Activated CD4-positive, alpha-beta T cell treated with anti-CD3 and anti-CD28 coated beads, Interleukin-2, amount 10 ng/mL, durations not matched to agents 7 days and 5 days (primary cell): Measurements from ENCODE around the gene KAT8. TPM values are rescaled to one million over a fixed set of nuclear protein-coding genes. Genes with fewer than 3 reads are reported as not detected.

ENCODE experiments used
- CTCF ChIA-PET: fragments of 350-600 bp; sonication (Branson Sonifier 250); formaldehyde crosslinking; loops from one replicate; lab custom pipeline; 2021; ENCODE audit warnings: antibody characterized with exemption; lab: Charles Lee
- POLR2A ChIA-PET: fragments of 350-600 bp; sonication (Branson Sonifier 250); formaldehyde crosslinking; loops from one replicate; lab custom pipeline; 2021; ENCODE audit warnings: antibody characterized with exemption; lab: Charles Lee
- DNase-seq: peaks from one replicate; pipeline ENCODE4 v3.0.0-alpha.2; 2020
- H3K27ac Mint-ChIP-seq: one replicate; pipeline ENCODE4 v1.8.0; 2021; ENCODE audit warnings: mild to moderate bottlenecking, moderate library complexity, mixed read lengths
- H3K27me3 Mint-ChIP-seq: one replicate; pipeline ENCODE4 v1.8.0; 2021; ENCODE audit warnings: mixed read lengths
- H3K36me3 Mint-ChIP-seq: one replicate; pipeline ENCODE4 v1.8.0; 2021; ENCODE audit warnings: low read depth, mixed read lengths
- H3K4me1 Mint-ChIP-seq: one replicate; pipeline ENCODE4 v1.8.0; 2021; ENCODE audit warnings: mixed read lengths
- H3K4me3 Mint-ChIP-seq: one replicate; pipeline ENCODE4 v1.8.0; 2021; ENCODE audit warnings: mild to moderate bottlenecking, moderate library complexity, mixed read lengths
- H3K9me3 Mint-ChIP-seq: one replicate; pipeline ENCODE4 v1.8.0; 2021; ENCODE audit warnings: mixed read lengths
- total RNA-seq, 2 experiments: library from RNA; stranded (reverse); gene quantifications; one replicate each; pipeline ENCODE4 v1.2.3, GENCODE V29; 2021

KAT8 gene
- total RNA-seq: 10 to 100 TPM; 63.4 to 67.7 TPM

- H3K27me3 Mint-ChIP-seq: no peaks in the 10 kb centered on the region
- ChIA-PET CTCF (interaction anchor here (0.5 to 3.1 kb wide), 16 partner anchors 10 to 325 kb away, joined by 3 to 33 read pairs (median 3); partner anchors contain the start of gene ZNF843), POLR2A (interaction anchor here (0.6 to 1.4 kb wide), 7 partner anchors 10 to 315 kb away, joined by 3 to 5 read pairs (median 3); partner anchors contain the start of genes BCKDK, FUS, ZNF646 and ZNF668)
- H3K27ac Mint-ChIP-seq: peak within 1 kb of the TSS; percentile 93
- no peaks in the 10 kb centered on the region for H3K9me3 Mint-ChIP-seq
- peak within 1 kb of the TSS; percentile 80 for H3K4me3 Mint-ChIP-seq
- H3K4me1 Mint-ChIP-seq: peaks cover 34% of the 10 kb centered on the region
- H3K36me3 Mint-ChIP-seq: peaks cover 22% of the 10 kb centered on the region
- DNase-seq: peak; percentile 99
These were observed at the start of gene KAT8 for GRCh38 chr16:31117384-31118222. Gene KAT8 (plus strand): TSS chr16:31117664. CDS start chr16:31117682, 18 bp downstream.

GRCh38 chr16:31071861-31072260 is 45.6 kb upstream of the KAT8 start:
- POLR2A ChIA-PET: no interaction called here
- H3K4me3 Mint-ChIP-seq: peak overlapping the region; percentile 88
- no peak for DNase-seq
- H3K9me3 Mint-ChIP-seq: no peaks in the 10 kb centered on the region
- H3K36me3 Mint-ChIP-seq: peaks cover 5% of the 10 kb centered on the region
- H3K27me3 Mint-ChIP-seq: no peaks in the 10 kb centered on the region
- peak overlapping the region; percentile 93 for H3K27ac Mint-ChIP-seq
- CTCF ChIA-PET: interaction anchor here (0.6 to 1.6 kb wide), 5 partner anchors 9 to 243 kb away, joined by 3 to 5 read pairs (median 4); no protein-coding TSS in a partner anchor
- H3K4me1 Mint-ChIP-seq: peaks cover 37% of the 10 kb centered on the region

DNA sequence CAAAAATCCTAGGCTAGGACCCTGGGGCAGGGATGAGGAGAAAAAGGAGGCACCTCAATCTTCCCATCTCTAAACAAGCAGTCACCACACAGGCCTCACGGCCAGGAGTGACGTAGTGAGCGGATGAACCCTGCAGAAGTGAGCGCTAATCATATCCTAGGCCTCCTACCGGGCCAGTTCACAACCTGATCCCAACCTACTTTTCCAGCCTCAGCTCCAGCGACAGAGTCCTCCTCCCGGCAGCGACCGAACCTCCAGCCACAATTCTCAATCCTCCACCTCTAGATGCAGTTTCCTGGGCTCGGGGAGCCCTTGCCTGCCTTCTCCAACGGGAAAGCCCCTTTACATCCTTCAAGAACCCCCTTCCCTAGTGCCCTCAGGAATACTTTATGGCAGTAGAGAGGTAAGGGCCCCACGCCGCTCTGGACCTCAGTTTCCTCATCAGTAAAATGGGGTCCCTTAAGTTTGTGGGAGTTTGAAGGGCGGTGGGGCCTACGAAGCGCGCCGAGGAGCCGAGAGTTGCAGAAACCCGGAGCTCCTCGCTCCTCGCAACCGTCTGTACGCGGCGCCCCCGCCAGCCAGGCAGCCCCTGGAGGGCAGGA is 44.8 kb upstream of the KAT8 start:
- Mint-ChIP-seq H3K4me1 (peaks cover 34% of the 10 kb centered on the region), H3K36me3 (peaks cover 12% of the 10 kb centered on the region), H3K4me3 (peak overlapping the region; percentile 88)

GRCh38 chr16:31073142-31073969 is 44.1 kb upstream of the KAT8 start:
- peaks cover 31% of the 10 kb centered on the region for H3K4me1 Mint-ChIP-seq
- peak overlapping the region; percentile 94 for H3K27ac Mint-ChIP-seq

More for the DNA sequence above, 44.8 kb upstream of the KAT8 start:
- Mint-ChIP-seq H3K27me3 (no peaks in the 10 kb centered on the region), H3K27ac (peak overlapping the region; percentile 93), H3K9me3 (no peaks in the 10 kb centered on the region)
- POLR2A ChIA-PET: interaction anchor here (0.6 kb wide), 2 partner anchors 27 to 39 kb away, joined by 3 read pairs; partner anchors contain the start of gene STX4
- CTCF ChIA-PET: interaction anchor here (0.6 to 1.7 kb wide), 6 partner anchors 17 to 242 kb away, joined by 3 to 13 read pairs (median 4); partner anchors contain the start of genes HSD3B7 and VKORC1
- peak; percentile 41 for DNase-seq

GRCh38 chr16:31073970-31074813 is 43.3 kb upstream of the KAT8 start, which contains the start of the genes ZNF646 and ZNF668:
Gene ZNF646 (plus strand): TSS chr16:31074422. CDS start chr16:31076325, 1,903 bp downstream.
Gene ZNF668 (minus strand): TSS chr16:31074240. CDS start chr16:31064459, 9,781 bp downstream.
- POLR2A ChIA-PET: interaction anchor here (0.5 to 1.4 kb wide), 3 partner anchors 19 to 43 kb away, joined by 3 to 4 read pairs (median 3); partner anchors contain the start of genes KAT8 and STX4
- Mint-ChIP-seq H3K27me3 (no peaks in the 10 kb centered on the region), H3K27ac (peak within 1 kb of the TSS; percentile 94), H3K9me3 (no peaks in the 10 kb centered on the region), H3K4me3 (peak within 1 kb of the TSS; percentile 91), H3K36me3 (peaks cover 26% of the 10 kb centered on the region), H3K4me1 (peaks cover 30% of the 10 kb centered on the region)
- CTCF ChIA-PET: interaction anchor here (0.6 to 1.7 kb wide), 11 partner anchors 13 to 120 kb away, joined by 3 to 14 read pairs (median 4); partner anchors contain the start of gene VKORC1
- DNase-seq: peak; percentile 99

More at GRCh38 chr16:31073142-31073969, 44.1 kb upstream of the KAT8 start:
- Mint-ChIP-seq H3K4me3 (peak overlapping the region; percentile 91), H3K36me3 (peaks cover 18% of the 10 kb centered on the region), H3K27me3 (no peaks in the 10 kb centered on the region), H3K9me3 (no peaks in the 10 kb centered on the region)
- peak; percentile 91 for DNase-seq
- POLR2A ChIA-PET: interaction anchor here (0.5 to 1.4 kb wide), 5 partner anchors 18 to 44 kb away, joined by 3 to 4 read pairs (median 3); partner anchors contain the start of genes KAT8 and STX4
- CTCF ChIA-PET: interaction anchor here (0.6 to 1.7 kb wide), 12 partner anchors 13 to 109 kb away, joined by 3 to 14 read pairs (median 4); partner anchors contain the start of genes HSD3B7 and VKORC1

GRCh38 chr16:31074814-31075183 is 42.7 kb upstream of the KAT8 start:
- Mint-ChIP-seq H3K9me3 (no peaks in the 10 kb centered on the region), H3K27me3 (no peaks in the 10 kb centered on the region), H3K4me3 (peak overlapping the region; percentile 91), H3K36me3 (peaks cover 29% of the 10 kb centered on the region), H3K4me1 (peaks cover 30% of the 10 kb centered on the region), H3K27ac (peak overlapping the region; percentile 94)
- DNase-seq: no peak
- ChIA-PET POLR2A (interaction anchor here (1.4 kb wide), 1 partner anchor 43 kb away, joined by 4 read pairs; the partner anchor contains the start of gene KAT8), CTCF (interaction anchor here (1.0 to 1.4 kb wide), 4 partner anchors 14 to 121 kb away, joined by 3 to 14 read pairs (median 4); no protein-coding TSS in a partner anchor)

DNA sequence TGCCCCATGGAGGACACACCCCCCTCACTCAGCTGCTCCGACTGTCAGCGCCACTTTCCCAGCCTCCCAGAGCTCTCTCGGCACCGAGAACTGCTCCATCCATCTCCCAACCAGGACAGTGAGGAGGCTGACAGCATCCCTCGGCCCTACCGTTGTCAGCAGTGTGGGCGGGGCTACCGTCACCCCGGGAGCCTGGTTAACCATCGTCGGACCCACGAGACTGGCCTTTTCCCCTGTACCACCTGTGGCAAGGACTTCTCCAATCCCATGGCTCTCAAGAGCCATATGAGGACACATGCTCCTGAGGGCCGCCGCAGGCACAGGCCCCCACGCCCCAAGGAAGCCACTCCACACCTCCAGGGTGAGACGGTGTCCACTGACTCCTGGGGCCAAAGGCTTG is 41.1 kb upstream of the KAT8 start:
- peaks cover 34% of the 10 kb centered on the region for H3K4me1 Mint-ChIP-seq
- no peaks in the 10 kb centered on the region for H3K9me3 Mint-ChIP-seq
- H3K36me3 Mint-ChIP-seq: peaks cover 34% of the 10 kb centered on the region
- ChIA-PET POLR2A (interaction anchor here (0.6 kb wide), 1 partner anchor 626 kb away, joined by 4 read pairs; no protein-coding TSS in a partner anchor), CTCF (interaction anchor here (1.0 to 1.4 kb wide), 2 partner anchors 11 to 66 kb away, joined by 5 to 7 read pairs; no protein-coding TSS in a partner anchor)
- no peaks in the 10 kb centered on the region for H3K27me3 Mint-ChIP-seq
- peak overlapping the region; percentile 36 for H3K4me3 Mint-ChIP-seq
- DNase-seq: no peak
- peak overlapping the region; percentile 94 for H3K27ac Mint-ChIP-seq

DNA sequence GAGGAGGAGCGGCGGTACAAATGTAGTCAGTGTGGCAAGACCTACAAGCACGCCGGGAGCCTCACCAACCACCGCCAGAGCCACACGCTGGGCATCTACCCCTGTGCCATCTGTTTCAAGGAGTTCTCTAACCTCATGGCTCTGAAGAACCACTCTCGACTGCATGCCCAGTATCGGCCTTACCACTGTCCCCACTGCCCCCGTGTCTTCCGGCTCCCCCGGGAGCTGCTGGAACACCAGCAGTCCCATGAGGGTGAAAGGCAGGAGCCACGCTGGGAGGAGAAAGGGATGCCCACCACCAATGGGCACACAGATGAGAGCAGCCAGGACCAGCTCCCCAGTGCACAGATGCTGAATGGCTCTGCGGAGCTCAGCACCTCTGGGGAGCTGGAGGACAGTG is 40.4 kb upstream of the KAT8 start:
- no peaks in the 10 kb centered on the region for H3K27me3 Mint-ChIP-seq

DNA sequence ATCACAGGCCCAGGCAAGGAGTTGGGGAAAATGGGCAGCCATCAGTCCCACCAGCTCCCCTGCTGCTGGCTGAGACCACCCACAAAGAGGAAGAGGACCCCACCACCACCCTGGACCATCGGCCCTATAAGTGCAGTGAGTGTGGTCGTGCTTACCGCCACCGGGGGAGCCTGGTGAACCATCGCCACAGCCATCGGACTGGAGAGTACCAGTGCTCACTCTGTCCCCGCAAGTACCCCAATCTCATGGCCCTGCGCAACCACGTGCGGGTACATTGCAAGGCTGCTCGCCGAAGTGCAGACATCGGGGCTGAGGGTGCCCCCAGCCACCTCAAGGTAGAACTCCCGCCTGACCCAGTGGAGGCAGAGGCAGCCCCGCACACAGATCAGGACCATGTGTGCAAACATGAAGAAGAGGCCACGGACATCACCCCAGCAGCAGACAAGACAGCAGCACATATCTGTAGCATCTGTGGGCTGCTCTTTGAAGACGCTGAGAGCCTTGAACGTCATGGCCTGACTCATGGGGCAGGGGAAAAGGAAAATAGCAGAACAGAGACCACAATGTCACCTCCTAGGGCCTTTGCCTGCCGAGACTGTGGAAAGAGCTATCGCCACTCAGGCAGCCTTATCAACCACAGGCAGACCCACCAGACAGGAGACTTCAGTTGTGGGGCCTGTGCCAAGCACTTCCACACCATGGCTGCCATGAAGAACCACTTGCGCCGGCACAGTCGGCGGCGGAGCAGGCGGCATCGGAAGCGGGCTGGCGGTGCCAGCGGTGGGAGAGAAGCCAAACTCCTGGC is 39.7 kb upstream of the KAT8 start:
- Mint-ChIP-seq H3K27ac (no peak overlapping the region), H3K4me3 (no peak overlapping the region), H3K27me3 (no peaks in the 10 kb centered on the region), H3K36me3 (peaks cover 36% of the 10 kb centered on the region), H3K4me1 (peaks cover 25% of the 10 kb centered on the region), H3K9me3 (no peaks in the 10 kb centered on the region)
- POLR2A ChIA-PET: no interaction called here
- no peak for DNase-seq
- CTCF ChIA-PET: interaction anchor here (0.5 to 0.8 kb wide), 3 partner anchors 19 to 244 kb away, joined by 3 read pairs; no protein-coding TSS in a partner anchor

More for the DNA sequence above, 40.4 kb upstream of the KAT8 start:
- ChIA-PET POLR2A (no interaction called here), CTCF (no interaction called here)
- Mint-ChIP-seq H3K4me1 (peaks cover 28% of the 10 kb centered on the region), H3K9me3 (no peaks in the 10 kb centered on the region), H3K4me3 (no peak overlapping the region), H3K27ac (no peak overlapping the region), H3K36me3 (peaks cover 34% of the 10 kb centered on the region)
- no peak for DNase-seq
